GM12878 (cell line): ENCODE measurements around the gene CDCA7. TPM values are rescaled to one million over a fixed set of nuclear protein-coding genes. Genes with fewer than 3 reads are reported as not detected.

Source experiments
- ATAC-seq: fragments of 200-7000 bp; cut with Tn5 transposase; 3 replicates; pipeline ENCODE4 v1.9.1; 2020; ENCODE audit warnings: mild to moderate bottlenecking, moderate library complexity
- BruUV-seq: library from RNA; stranded (reverse); fragments of 400-500 nt; replicated peaks from 2 replicates; lab custom pipeline; 2021; lab: Mats Ljungman, UMichigan
- CTCF ChIA-PET: fragments of 300-600 bp; sonication (Branson Sonifier 250); formaldehyde crosslinking; extraction: SDS; loops from one replicate; lab custom pipeline; 2021; ENCODE audit warnings: inconsistent platforms; lab: Yijun Ruan, JAX
- POLR2A ChIA-PET: fragments of 350-600 bp; formaldehyde crosslinking; extraction: SDS; loops from one replicate; lab custom pipeline; 2021; ENCODE audit warnings: inconsistent platforms; lab: Charles Lee
- RAD21 ChIA-PET: fragments of 300-600 bp; sonication (Branson Sonifier 250); formaldehyde crosslinking; loops from one replicate; lab custom pipeline; 2023; ENCODE audit warnings: antibody characterized with exemption; ENCODE audit not compliant: unreplicated experiment; lab: Charles Lee
- SMC1A ChIA-PET: fragments of 300-600 bp; sonication (Branson Sonifier 250); formaldehyde crosslinking; loops from one replicate; lab custom pipeline; 2023; ENCODE audit not compliant: unreplicated experiment, uncharacterized antibody; lab: Charles Lee
- DNase-seq: peaks from one replicate; pipeline ENCODE4 v3.0.0-alpha.2; 2011; ENCODE audit warnings: low read depth, low spot score
- FAIRE-seq: peaks from 3 replicates; lab custom pipeline; 2011; peaks lifted over from hg19 to GRCh38; lab: Jason Lieb, UNC
- H2AFZ ChIP-seq: 2 replicates; pipeline ENCODE4 v1.6.0; 2011; ENCODE audit warnings: low read depth, low read length, control low read depth; ENCODE audit not compliant: control insufficient read depth
- H3K27ac ChIP-seq: 2 replicates; pipeline ENCODE4 v1.5.1; 2011; ENCODE audit warnings: control low read depth; ENCODE audit not compliant: control insufficient read depth, insufficient read depth
- H3K27me3 ChIP-seq, 2 experiments: replicated peaks in 1 of 2; 2 replicates each; pipeline versions ENCODE4 v1.6.0 to v1.6.1; 2011; ENCODE audit warnings: low read length in 1 of 2; ENCODE audit not compliant: control insufficient read depth in 2 of 2, insufficient read depth in 2 of 2
- H3K36me3 ChIP-seq, 2 experiments: 2 replicates each; pipeline ENCODE4 v1.5.1; 2011; ENCODE audit warnings: low read length in 1 of 2; ENCODE audit not compliant: control insufficient read depth in 2 of 2, insufficient read depth in 2 of 2
- H3K4me1 ChIP-seq: 2 replicates; pipeline ENCODE4 v1.6.1; 2011; ENCODE audit warnings: mild to moderate bottlenecking, low read length, moderate library complexity, mixed read lengths; ENCODE audit not compliant: control insufficient read depth, insufficient read depth
- H3K4me2 ChIP-seq: 2 replicates; pipeline ENCODE4 v1.6.0; 2011; ENCODE audit warnings: control low read depth; ENCODE audit not compliant: control insufficient read depth, insufficient read depth
- H3K4me3 ChIP-seq: fragments of 200-600 bp; sonication (generic); 2 replicates; pipeline ENCODE4 v1.5.1; 2016
- H3K79me2 ChIP-seq: 2 replicates; pipeline ENCODE4 v1.6.0; 2011; ENCODE audit warnings: low read length; ENCODE audit not compliant: control insufficient read depth, insufficient read depth
- H3K9ac ChIP-seq: 2 replicates; pipeline ENCODE4 v1.8.0; 2011; ENCODE audit warnings: low read length, control low read depth, mixed read lengths; ENCODE audit not compliant: control insufficient read depth, insufficient read depth
- H3K9me3 ChIP-seq: replicated peaks from 3 replicates; pipeline ENCODE4 v1.5.1; 2011; ENCODE audit warnings: mild to moderate bottlenecking, low read length; ENCODE audit not compliant: control insufficient read depth, insufficient read depth
- H4K20me1 ChIP-seq: 2 replicates; pipeline ENCODE4 v1.6.0; 2011; ENCODE audit not compliant: control insufficient read depth, insufficient read depth
- BHLHE40 ChIP-seq, 2 experiments: fragments of 450-650 bp in 1 of 2; IDR thresholded peaks; 2 replicates each; pipeline ENCODE4 v1.6.1; 2011 to 2017; ENCODE audit warnings: low read depth in 2 of 2, borderline replicate concordance in 1 of 2, improper control_type of control experiment in 1 of 2, low read length in 1 of 2, mild to moderate bottlenecking in 1 of 2
- CREB1 ChIP-seq: IDR thresholded peaks from 2 replicates; pipeline ENCODE4 v1.6.1; 2012; ENCODE audit warnings: low read depth, mild to moderate bottlenecking, inconsistent platforms
- ESRRA ChIP-seq: IDR thresholded peaks from 2 replicates; pipeline ENCODE4 v1.6.1; 2012; ENCODE audit warnings: mild to moderate bottlenecking, low read length, improper control_type of control experiment
- FOXM1 ChIP-seq: IDR thresholded peaks from 2 replicates; pipeline ENCODE4 v1.6.1; 2012; ENCODE audit warnings: low read depth, mild to moderate bottlenecking, inconsistent platforms, low read length, moderate library complexity
- IKZF1 ChIP-seq: fragments of 450-650 bp; conservative IDR thresholded peaks from 2 replicates; pipeline ENCODE4 v1.6.1; 2017; ENCODE audit warnings: antibody characterized with exemption, mild to moderate bottlenecking
- JUND ChIP-seq: IDR thresholded peaks from 2 replicates; pipeline ENCODE4 v1.6.1; 2012; ENCODE audit warnings: low read depth, mild to moderate bottlenecking, low read length, improper control_type of control experiment, moderate library complexity
- PBX3 ChIP-seq: IDR thresholded peaks from 2 replicates; pipeline ENCODE4 v1.6.1; 2011; ENCODE audit warnings: mild to moderate bottlenecking, low read depth, low read length, moderate library complexity; ENCODE audit not compliant: insufficient replicate concordance
- PKNOX1 ChIP-seq: fragments of 450-650 bp; IDR thresholded peaks from 2 replicates; pipeline ENCODE4 v1.6.1; 2016; ENCODE audit warnings: mild to moderate bottlenecking
- TCF3 ChIP-seq: IDR thresholded peaks from 2 replicates; pipeline ENCODE4 v1.6.1; 2012; ENCODE audit warnings: low read depth, mild to moderate bottlenecking, low read length, borderline replicate concordance; ENCODE audit not compliant: insufficient read depth
- ZNF207 ChIP-seq: fragments of 450-650 bp; IDR thresholded peaks from 2 replicates; pipeline ENCODE4 v1.6.1; 2014; ENCODE audit warnings: antibody characterized with exemption, mild to moderate bottlenecking, borderline replicate concordance
- ZNF217 ChIP-seq: fragments of 450-650 bp; IDR thresholded peaks from 2 replicates; pipeline ENCODE4 v1.6.1; 2017; ENCODE audit warnings: antibody characterized with exemption, mild to moderate bottlenecking
- WGBS: methylation state at CpG from one replicate; pipeline ENCODE4 v1.1.6; 2016; ENCODE audit warnings: low lambda C conversion rate; ENCODE audit not compliant: insufficient replicate concordance, insufficient coverage; ENCODE audit errors: missing lambda C conversion rate; 5-methylcytosine and 5-hydroxymethylcytosine counted together
- in situ Hi-C: fragments of 300-500 bp; cut with MboI; formaldehyde crosslinking; loops from 9 replicates; pipeline ENCODE4 v1.14.3; 2018; ENCODE audit warnings: mixed read lengths
- intact Hi-C: fragments of 100-400 bp; cut with micrococcal nuclease; formaldehyde crosslinking; loops from one replicate; pipeline ENCODE4 v1.14.2; 2022; ENCODE audit not compliant: unreplicated experiment
- polyA plus RNA-seq, 11 experiments: library from polyadenylated mRNA; depleted of rRNA in 4 of 11; unstranded in 6 of 11; stranded (reverse) in 5 of 11; fragments of >200 nt; fragmentation: Nextera tagmentation in 4 of 11; fragmentation: Illumina TruSeq in 1 of 11; extraction: Ambion mirVana in 4 of 11; extraction: Trizol in 1 of 11; gene quantifications; 1 replicate in 1 of 11; 2 replicates in 10 of 11; pipeline versions ENCODE4 v1.2.1 to v1.2.3, GENCODE V29; 2011 to 2016; ENCODE audit warnings: inconsistent platforms in 2 of 11, missing spikeins in 2 of 11, low read depth in 1 of 11
- total RNA-seq, 4 experiments: library from RNA; depleted of rRNA in 3 of 4; stranded (reverse); fragments of >200 nt in 3 of 4; fragmentation: Illumina TruSeq in 1 of 4; extraction: Trizol in 1 of 4; gene quantifications; 2 replicates each; pipeline versions ENCODE4 v1.2.1 to v1.2.3, GENCODE V29; 2013 to 2021

CDCA7 gene
- total and polyA plus RNA-seq, 10 of the 15 experiments (the other 5 are each of a cell fraction or from before 2014, with no cell fraction given) = 23.5 to 71.3 (median 40.8) TPM

- H2AFZ ChIP-seq = no peak overlapping the region
- no TSS peak for BruUV-seq
- H3K79me2 ChIP-seq = peaks cover 42% of the 10 kb centered on the region
- H3K4me3 ChIP-seq = peak overlapping the region; percentile 45; the same call in 1 of the 2 replicates
- ChIA-PET RAD21 (interaction anchor here (0.9 to 1.2 kb wide), 3 partner anchors 8 to 42 kb away, joined by 3 to 5 read pairs (median 3); no protein-coding TSS in a partner anchor), CTCF (interaction anchor here (1.3 to 1.5 kb wide), 2 partner anchors 9 to 148 kb away, joined by 3 to 4 read pairs; no protein-coding TSS in a partner anchor), POLR2A (no interaction called here), SMC1A (interaction anchor here (0.6 to 1.5 kb wide), 2 partner anchors 9 to 271 kb away, joined by 3 to 6 read pairs; no protein-coding TSS in a partner anchor)
- peak overlapping the region; percentile 1; the same call in 1 of the 2 replicates for H3K27ac ChIP-seq
- 30% methylated on average over 5 of the region's 5 CpGs for WGBS
- H3K27me3 ChIP-seq = no peaks in the 10 kb centered on the region
- H4K20me1 ChIP-seq = no peaks in the 10 kb centered on the region
- ATAC-seq (no peak), DNase-seq (no peak), FAIRE-seq (no peak)
- peaks cover 0 to 10% of the 10 kb centered on the region in 2 experiments; a peak in 3 of 4 replicates for H3K36me3 ChIP-seq
- H3K4me2 ChIP-seq = peak overlapping the region; percentile 23
- in situ Hi-C loops = no loop called here
- H3K4me1 ChIP-seq = peaks cover 14% of the 10 kb centered on the region
- no peaks in the 10 kb centered on the region for H3K9me3 ChIP-seq
- TF ChIP-seq PKNOX1 (peak; percentile 30; the same call in 1 of the 2 replicates), IKZF1 (no peak)
- H3K9ac ChIP-seq = no peak overlapping the region
- intact Hi-C loops = loop anchor here (5.0 kb wide), 2 partner anchors 116 to 281 kb away; partner anchors contain the start of gene MAP3K20
These were observed 3.9 kb downstream of the CDCA7 start for GRCh38 chr2:173358616-173359015.

- Histone ChIP-seq H3K79me2 (peaks cover 42% of the 10 kb centered on the region), H3K27me3 (no peaks in the 10 kb centered on the region), H3K9me3 (no peaks in the 10 kb centered on the region), H3K27ac (peak overlapping the region; percentile 20; the same call in 1 of the 2 replicates), H3K36me3 (peaks cover 0 to 10% of the 10 kb centered on the region in 2 experiments; a peak in 3 of 4 replicates), H3K4me1 (peaks cover 12% of the 10 kb centered on the region), H3K4me3 (peak overlapping the region; percentile 46; the same call in 1 of the 2 replicates), H3K4me2 (peak overlapping the region; percentile 23; the same call in 1 of the 2 replicates), H4K20me1 (no peaks in the 10 kb centered on the region), H3K9ac (no peak overlapping the region), H2AFZ (no peak overlapping the region)
- peak; percentile 69 for FAIRE-seq
- ChIA-PET POLR2A (no interaction called here), SMC1A (interaction anchor here (1.5 kb wide), 1 partner anchor 10 kb away, joined by 6 read pairs; no protein-coding TSS in a partner anchor), CTCF (interaction anchor here (1.5 kb wide), 1 partner anchor 10 kb away, joined by 3 read pairs; no protein-coding TSS in a partner anchor), RAD21 (interaction anchor here (0.9 to 1.1 kb wide), 2 partner anchors 9 to 12 kb away, joined by 3 read pairs; no protein-coding TSS in a partner anchor)
- ATAC-seq = peak; percentile 76
- no TSS peak for BruUV-seq
- WGBS = 0% methylated on average over 8 of the region's 8 CpGs
- peak; percentile 79 for DNase-seq
- in situ Hi-C loops (no loop called here), intact Hi-C loops (loop anchor here (5.0 kb wide), 2 partner anchors 117 to 282 kb away; partner anchors contain the start of gene MAP3K20)
- TF ChIP-seq FOXM1 (peak; percentile 93), CREB1 (peak; percentile 66), PKNOX1 (peak; percentile 43; the same call in 1 of the 2 replicates), ZNF217 (peak; percentile 81; the same call in 1 of the 2 replicates), BHLHE40 (IDR thresholded peaks at IDR 0.05; ENCODE audit: borderline replicate concordance in 1 of 2, low read depth in 2 of 2, low read length in 1 of 2) (peak; percentile 36 to 55; a peak in 2 of 4 replicates), PBX3 (peak; percentile 22), JUND (no peak), ZNF207 (no peak), ESRRA (no peak), TCF3 (peak; percentile 81; the same call in 1 of the 2 replicates)
These were observed 4.6 kb downstream of the CDCA7 start for GRCh38 chr2:173359231-173359630.
